ENCODE results near the gene FMNL3.
A peak's percentile ranks its signal among the peaks of the same experiment; 100 is the strongest.
"Not testable (repeated sequence)": the region's sequence is repeated elsewhere in the genome, so short reads cannot be mapped to it uniquely, and the experiment has no call there.

Gene FMNL3

GRCh38 chr12:49707128-49707811, at the start of gene FMNL3:
TSS of gene FMNL3 (minus strand) at chr12:49707405. CDS start at chr12:49707180, 225 bp downstream.
- DNase-seq = peak; percentile 97

- no peak for DNase-seq
Measured at GRCh38 chr12:49750996-49751393, 43.8 kb upstream of the FMNL3 start.

GRCh38 chr12:49750027-49750995, 43.1 kb upstream of the FMNL3 start:
- DNase-seq = peak; percentile 67

- no peak for DNase-seq
Measured at GRCh38 chr12:49748800-49749199, 41.6 kb upstream of the FMNL3 start.

- no peak for DNase-seq
Measured at GRCh38 chr12:49748306-49748705, 41.1 kb upstream of the FMNL3 start.

- no peak for DNase-seq
Measured at GRCh38 chr12:49744363-49744885, 37.2 kb upstream of the FMNL3 start.

DNA sequence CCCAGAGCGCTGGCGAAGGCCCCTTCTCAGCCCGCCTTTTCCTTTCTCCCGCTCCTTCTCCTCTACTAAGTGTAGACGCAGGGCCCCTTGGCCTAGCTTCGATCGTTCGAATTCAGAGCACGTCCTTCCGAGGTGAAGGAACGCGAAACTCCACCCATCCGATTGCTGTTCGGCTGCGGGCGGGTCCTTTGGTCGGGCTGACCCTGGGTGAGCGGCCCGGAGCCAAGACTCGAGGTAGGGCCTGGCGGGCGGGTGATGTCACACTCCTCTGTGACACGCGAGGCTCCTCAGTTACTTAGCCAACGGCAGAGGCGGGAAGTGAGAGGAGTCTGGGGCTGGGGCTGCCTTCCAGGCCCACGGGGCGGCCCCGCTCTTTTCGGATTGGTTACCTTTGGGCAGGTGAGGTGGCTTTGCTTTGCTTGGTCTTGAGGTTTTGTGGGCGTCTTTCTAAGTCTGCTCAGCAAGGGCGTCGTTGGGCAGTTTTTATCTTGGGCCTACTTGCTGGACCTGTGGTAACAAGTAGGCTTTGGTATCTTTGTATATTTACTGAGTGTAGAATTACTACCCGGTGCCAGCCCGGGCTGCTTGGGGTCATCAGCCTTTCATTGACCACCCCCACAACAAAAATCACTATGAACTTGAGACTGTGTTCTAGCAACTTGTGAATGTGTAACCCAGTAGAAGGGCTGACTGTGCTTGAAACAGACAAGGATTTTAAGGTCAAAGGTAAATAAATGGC, 34.8 kb upstream of the FMNL3 start:
- peak; percentile 91 for DNase-seq

- DNase-seq = peak; percentile 100
Measured at GRCh38 chr12:49740930-49741881, 34.0 kb upstream of the FMNL3 start, which contains the start of gene TMBIM6. TSS of gene TMBIM6 (plus strand) at chr12:49741557. CDS start at chr12:49752494, 10,937 bp downstream.

- DNase-seq = not testable (repeated sequence)
Measured at GRCh38 chr12:49740277-49740676, 33.1 kb upstream of the FMNL3 start.

DNA sequence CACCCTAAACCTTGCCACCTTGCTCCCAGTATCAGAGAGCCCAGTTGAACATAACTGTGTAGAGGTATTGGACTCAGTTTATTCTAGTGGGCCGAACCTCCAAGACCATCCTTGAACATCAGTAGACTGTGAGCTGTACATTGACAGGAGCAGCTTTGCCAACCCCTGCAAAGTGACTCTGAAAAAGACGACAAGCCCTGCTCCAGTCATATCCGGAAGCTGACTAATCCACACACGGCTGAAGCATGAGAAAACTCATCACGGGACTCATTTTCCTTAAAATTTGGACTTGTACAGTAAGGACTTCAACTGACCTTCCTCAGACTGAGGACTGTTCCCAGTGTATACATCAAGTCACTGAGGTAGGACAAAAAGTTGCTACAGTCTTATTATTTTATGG, 31.5 kb upstream of the FMNL3 start:
- not testable (repeated sequence) for DNase-seq

DNA sequence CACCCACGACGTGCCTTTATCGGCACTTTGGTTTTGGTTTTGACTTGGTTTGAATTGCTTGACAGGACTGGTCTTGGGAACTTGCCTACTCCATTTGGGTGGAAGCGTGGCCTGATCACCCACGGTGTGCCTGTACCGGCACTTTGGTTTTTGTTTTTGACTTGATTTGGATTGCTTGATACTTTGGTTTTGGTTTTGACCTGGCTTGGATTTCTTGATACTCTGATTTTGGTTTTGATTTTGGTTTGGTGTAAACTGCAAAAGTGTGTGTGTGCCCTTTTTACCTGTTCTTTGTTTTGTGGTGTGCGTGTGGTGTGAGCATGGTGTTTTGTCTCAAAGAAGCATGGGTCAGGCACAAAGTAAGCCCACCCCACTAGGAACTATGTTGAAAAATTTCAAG, 27.7 kb upstream of the FMNL3 start:
- not testable (repeated sequence) for DNase-seq

DNA sequence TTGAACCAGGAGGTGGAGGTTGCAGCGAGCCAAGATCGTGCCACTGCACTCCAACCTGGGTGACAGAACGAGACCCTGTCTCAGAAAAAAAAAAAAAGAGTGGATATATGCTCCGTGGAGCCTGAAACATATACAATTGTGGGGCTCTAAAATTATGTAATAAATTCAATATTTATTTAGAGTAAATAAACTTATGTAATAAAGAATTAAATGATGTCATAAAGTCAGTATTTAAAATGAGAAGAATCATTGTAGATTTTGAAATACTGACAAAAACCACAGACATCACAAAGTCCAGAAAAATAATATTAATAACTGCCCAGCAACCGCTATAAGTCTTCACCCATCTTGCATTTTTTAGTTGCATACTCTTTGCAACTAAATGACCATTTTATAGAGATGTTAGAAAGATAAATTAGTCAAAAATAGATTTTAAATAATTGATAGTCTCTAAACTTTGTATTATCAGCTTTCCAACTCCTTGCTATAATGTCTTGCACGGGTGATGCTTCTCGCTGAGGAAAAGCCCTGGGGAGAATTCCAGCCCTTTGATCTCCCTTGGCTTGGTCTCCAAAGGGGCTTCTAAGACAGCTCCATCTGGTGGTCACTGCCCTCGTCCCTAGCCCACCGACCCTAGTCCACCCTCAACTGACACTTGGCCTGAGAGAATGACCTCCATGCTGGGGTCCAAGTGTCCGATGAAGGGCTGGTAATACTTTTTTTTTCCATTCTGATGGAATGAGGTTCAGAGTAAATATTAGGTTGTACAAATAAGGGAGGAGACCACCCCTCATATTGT, 26.2 kb upstream of the FMNL3 start:
- no peak for DNase-seq

GRCh38 chr12:49730568-49731101, 23.4 kb upstream of the FMNL3 start:
- no peak for DNase-seq

- no peak for DNase-seq
Measured at GRCh38 chr12:49730050-49730449, 22.8 kb upstream of the FMNL3 start.

GRCh38 chr12:49728446-49728845, 21.2 kb upstream of the FMNL3 start:
- DNase-seq = no peak

- DNase-seq = not testable (repeated sequence)
Measured at GRCh38 chr12:49721355-49721754, 14.2 kb upstream of the FMNL3 start.

GRCh38 chr12:49720214-49720613, 13.0 kb upstream of the FMNL3 start:
- DNase-seq = no peak

DNA sequence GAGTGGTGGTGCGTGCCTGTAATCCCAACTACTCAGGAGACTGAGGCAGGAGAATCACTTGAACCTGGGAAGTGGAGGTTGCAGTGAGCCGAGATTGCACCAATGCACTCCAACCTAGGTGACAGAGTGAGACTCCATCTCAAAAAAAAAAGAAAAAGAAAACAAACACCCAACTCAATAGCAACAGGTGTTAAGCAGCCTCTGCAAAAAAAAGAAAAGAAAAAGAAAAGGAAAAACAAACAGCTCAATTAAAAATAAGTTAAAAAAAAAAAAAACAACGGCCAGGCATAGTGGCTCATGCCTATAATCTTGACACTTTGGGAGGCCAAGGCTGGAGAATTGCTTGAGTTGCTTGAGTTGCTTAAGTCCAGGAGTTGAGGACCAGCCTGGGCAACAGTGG, 10.6 kb upstream of the FMNL3 start:
- not testable (repeated sequence) for DNase-seq

DNA sequence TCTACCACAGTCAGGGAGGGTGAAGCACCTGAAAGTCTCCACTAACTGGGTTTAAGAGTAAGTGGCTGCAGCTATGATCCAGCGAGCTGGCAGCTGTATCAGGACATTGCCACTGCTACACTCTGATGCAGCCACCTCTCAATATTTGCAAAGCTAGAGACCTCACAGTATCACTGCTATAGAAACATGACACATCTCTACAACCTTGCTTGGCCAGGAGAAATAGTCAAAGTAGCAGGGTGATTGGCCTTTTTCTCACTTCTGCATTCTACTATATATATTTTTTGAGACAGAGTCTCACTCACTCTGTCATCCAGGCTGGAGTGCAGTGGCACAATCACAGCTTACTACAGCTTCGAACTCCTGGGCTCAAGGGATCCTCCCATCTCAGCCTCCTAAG, 9.3 kb upstream of the FMNL3 start:
- no peak for DNase-seq

DNA sequence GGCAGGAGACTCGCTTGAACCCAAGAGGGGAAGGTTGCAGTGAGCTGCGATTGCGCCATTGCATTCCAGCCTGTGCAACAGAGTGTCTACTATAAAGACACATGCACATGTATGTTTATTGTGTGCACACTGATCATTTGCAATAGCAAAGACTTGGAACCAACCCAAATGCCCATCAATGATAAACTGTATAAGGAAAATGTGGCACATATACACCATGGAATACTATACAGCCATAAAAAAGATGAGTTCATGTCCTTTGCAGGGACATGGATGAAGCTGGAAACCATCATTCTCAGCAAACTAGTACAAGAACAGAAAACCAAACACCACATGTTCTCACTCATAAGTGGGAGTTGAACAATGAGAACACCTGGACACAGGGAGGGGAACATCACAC, 6.7 kb upstream of the FMNL3 start:
- not testable (repeated sequence) for DNase-seq
